Epithelial cell of proximal tubule (primary cell): ENCODE measurements around the gene IFIT1. TPM values are rescaled to one million over a fixed set of nuclear protein-coding genes. Genes with fewer than 3 reads are reported as not detected.
"Not testable (repeated sequence)": the region's sequence is repeated elsewhere in the genome, so short reads cannot be mapped to it uniquely, and the experiment has no call there.

Source experiments
- DNase-seq: peaks from one replicate; pipeline ENCODE4 v3.0.0-alpha.2; 2011; ENCODE audit warnings: low read depth
- H3K4me3 ChIP-seq: 2 replicates; pipeline ENCODE4 v1.5.1; 2011; ENCODE audit warnings: low read depth, mild to moderate bottlenecking, low read length
- total RNA-seq: library from RNA; depleted of rRNA; stranded (reverse); fragments of >200 nt; gene quantifications from 2 replicates; pipeline ENCODE4 v1.2.3, GENCODE V29; 2015
- TF ChIP-seq, protein P1 (sequence below): conservative IDR thresholded peaks from 2 replicates; pipeline ENCODE4 v1.5.1; 2012; ENCODE audit warnings: low read depth, mild to moderate bottlenecking, low read length

The IFIT1 gene
- total RNA-seq, 1 donor from 2014 or later = 3.4 TPM

DNA sequence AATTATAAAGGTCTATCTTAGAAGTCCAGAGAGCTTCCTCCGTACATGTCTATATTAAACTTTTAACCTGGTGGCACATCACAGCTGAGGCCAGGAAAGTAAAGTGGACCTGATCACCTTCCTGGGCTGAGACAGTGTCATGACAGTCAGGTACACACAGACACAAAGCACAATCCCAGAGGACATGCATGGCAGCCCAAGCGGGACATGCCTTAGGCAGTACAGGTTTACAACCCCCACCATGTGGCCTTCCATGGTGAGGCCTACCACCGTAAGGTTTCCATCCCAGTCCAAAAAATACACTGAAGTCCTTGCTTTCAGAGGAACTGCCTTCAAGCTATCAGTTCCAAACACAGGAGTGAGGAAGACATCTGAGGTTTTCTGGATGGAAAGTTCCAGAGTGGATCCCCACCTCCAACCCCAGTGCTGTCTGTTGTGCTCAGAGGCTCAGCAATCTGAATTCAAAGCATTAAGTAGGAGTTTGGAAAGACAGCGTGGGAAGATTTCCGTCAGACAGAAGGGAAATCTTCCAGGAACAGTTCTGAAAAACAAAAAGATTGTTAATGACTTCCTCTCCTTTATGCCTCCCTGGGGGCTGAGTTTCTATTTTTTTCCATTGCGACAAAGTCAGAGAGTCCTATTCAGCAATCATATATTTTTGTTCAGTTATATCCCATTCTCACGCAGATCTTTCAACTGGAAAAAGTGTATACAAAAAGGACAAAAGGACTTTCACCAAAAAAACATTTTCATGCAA is 44.5 kb upstream of the IFIT1 start:
- H3K4me3 ChIP-seq = no peak overlapping the region
- no peak for DNase-seq
- TF ChIP-seq, protein P1, sequence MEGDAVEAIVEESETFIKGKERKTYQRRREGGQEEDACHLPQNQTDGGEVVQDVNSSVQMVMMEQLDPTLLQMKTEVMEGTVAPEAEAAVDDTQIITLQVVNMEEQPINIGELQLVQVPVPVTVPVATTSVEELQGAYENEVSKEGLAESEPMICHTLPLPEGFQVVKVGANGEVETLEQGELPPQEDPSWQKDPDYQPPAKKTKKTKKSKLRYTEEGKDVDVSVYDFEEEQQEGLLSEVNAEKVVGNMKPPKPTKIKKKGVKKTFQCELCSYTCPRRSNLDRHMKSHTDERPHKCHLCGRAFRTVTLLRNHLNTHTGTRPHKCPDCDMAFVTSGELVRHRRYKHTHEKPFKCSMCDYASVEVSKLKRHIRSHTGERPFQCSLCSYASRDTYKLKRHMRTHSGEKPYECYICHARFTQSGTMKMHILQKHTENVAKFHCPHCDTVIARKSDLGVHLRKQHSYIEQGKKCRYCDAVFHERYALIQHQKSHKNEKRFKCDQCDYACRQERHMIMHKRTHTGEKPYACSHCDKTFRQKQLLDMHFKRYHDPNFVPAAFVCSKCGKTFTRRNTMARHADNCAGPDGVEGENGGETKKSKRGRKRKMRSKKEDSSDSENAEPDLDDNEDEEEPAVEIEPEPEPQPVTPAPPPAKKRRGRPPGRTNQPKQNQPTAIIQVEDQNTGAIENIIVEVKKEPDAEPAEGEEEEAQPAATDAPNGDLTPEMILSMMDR = no peak

DNA sequence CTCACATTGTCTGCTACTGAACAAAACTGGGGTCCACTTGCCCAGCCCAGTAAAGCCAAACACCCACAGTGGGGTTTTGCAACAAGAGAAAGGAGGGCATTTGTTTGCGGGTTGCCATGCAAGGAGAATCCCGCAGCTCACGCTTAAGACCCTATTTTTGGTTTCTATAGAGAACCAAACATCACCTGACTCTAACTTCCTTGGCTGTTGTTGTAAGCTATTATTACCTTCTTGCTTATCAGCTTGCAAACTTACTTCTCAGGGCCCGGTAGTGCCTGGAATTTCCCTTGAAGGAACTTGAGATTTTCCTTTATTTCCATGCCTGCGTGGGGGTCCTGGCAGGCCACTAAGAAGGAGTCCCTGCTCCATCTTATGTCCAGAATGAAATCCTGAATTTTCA is 43.9 kb upstream of the IFIT1 start:
- TF ChIP-seq, protein P1 = no peak
- no peak overlapping the region for H3K4me3 ChIP-seq
- no peak for DNase-seq

DNA sequence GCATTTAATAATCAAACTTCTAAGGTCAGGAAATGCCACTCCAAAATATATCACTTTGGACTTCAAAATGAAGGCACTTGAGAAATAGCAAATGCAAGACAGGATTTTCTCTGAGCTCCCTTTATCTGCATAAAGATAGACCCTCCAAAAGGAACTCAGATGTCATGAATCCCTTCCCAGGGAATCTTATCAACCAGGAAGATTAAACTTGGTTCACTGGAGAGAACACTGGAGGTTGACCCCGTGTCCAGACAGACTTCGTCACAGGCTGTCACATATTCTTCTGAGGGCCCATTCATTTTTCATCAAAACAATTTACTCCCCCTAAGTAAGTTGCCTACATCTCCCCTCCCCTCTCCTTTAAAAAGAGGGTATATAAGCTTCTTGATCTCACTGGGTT is 43.4 kb upstream of the IFIT1 start:
- DNase-seq = no peak
- TF ChIP-seq, protein P1 = no peak

DNA sequence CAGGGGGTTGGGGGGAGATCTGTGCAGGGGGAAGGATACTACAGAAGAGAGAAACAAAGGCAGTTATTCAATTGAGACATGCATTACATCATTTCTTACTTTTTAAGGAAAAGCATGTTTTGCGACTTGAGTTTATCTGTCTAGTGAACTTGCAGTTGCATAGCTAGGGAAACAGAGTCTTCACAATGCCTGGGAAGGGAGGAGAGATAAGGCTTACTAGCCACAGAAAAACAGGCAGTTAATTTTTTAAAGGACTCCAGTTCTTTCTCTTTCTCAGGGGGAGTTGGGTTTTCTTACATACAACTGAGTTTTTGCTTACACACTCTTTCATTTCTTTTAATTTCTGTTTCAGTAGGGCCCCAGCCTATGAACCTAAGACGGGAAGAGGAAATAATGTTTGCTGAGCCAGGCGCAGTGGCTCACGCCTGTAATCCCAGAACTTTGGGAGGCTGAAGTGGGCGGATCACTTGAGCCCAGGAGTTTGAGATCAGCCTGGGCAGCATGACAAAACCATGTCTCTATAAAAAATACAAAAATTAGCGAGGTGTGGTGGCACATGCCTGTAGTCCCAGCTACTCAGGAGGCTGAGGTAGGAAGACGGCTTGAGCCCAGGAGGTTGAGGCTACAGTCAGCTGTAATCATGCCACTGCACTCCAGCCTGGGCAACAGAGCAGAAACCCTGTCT is 41.6 kb upstream of the IFIT1 start:
- H3K4me3 ChIP-seq = peak overlapping the region; percentile 30
- not testable (repeated sequence) for DNase-seq

More for the DNA sequence above, 43.4 kb upstream of the IFIT1 start:
- no peak overlapping the region for H3K4me3 ChIP-seq

DNA sequence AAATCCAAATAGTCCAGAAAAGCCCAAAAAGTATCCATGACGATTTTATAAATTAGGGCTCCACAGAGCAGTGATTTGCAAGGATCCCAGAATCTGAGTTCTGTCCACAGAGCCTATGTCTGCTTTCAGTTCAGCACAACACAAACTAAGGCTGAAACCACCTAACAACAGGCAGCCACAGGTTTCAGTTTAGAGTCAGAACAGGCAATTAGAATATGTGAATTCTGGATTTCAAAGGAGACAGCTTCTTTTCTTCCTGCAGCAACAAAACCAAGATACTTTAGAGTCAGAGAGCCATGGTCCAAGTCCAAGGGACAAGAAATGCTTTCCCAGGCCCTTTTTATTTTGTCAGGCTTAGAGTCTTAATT is 41.0 kb upstream of the IFIT1 start:
- DNase-seq = no peak
- peak overlapping the region; percentile 30 for H3K4me3 ChIP-seq
- TF ChIP-seq, protein P1 = no peak

DNA sequence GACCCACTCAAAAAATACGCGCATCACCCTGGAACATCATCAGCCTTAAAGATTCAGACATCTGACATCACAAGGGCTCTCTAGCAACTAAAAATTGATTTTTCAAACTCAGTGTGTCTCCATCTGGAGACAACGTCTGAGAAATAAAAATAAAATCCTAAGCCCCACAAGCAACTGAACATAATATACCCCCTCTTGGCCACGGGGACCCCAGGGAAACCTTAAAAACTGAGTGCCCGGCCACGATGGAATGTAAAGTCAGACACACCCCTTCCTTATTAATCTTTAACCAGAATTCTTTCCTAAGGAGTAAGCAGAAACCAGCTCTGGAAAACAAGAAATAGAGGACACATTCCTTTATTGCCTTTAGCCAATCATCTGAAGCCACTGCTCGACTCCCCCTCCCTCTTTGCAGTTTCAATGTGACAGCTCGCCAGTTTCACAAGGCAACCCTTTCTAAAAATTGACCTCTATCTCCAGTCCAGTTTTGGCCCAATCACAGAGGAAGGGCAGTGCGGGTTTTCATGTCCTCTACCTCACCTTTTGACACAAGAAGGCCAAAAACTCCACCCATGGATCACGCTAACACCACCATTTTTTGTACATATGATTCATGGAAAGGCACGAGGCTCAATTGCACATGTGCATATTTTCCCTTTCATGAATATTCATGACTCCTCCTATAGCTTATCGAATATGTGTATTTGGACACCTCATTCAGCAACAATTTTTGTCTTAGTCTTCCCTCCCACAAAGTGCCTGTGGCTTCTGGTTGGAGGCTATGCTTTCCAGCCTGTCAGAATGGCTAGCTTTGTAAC is 40.4 kb upstream of the IFIT1 start:
- TF ChIP-seq, protein P1 = no peak
- peak overlapping the region; percentile 30 for H3K4me3 ChIP-seq
- DNase-seq = peak; percentile 95

DNA sequence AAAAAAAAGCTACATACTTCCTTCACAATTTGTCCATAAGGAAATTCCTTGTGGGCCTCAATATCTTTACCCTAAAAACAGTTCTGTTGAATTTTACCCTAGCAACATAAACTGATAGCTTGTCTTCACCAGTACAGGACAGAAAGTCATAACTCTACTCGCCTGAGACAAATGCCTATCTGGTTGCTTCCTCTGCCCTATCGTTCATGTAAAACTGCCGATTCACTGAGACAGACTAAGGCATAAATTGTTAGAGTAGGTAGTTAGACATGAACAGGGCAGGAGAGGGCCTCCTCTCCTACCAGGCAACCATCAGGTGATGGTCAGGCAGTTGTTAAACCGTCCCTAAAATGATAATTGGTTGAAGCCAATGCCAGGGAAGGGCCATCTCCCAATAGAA is 39.6 kb upstream of the IFIT1 start:
- no peak for DNase-seq
- H3K4me3 ChIP-seq = peak overlapping the region; percentile 30
- TF ChIP-seq, protein P1 = no peak
